ENCODE measurements around the gene MYL12A.
"Not testable (repeated sequence)": the region's sequence is repeated elsewhere in the genome, so short reads cannot be mapped to it uniquely, and the experiment has no call there.

Gene MYL12A

GRCh38 chr18:3247240-3248061, at the start of gene MYL12A:
MYL12A (plus strand) TSS chr18:3247801; CDS start chr18:3253248, 5,447 bp downstream.
- Histone ChIP-seq H3K36me3 (ENCODE audit: control insufficient read depth, insufficient read depth, low read length) (no peaks in the 10 kb centered on the region), H3K79me2 (peaks cover 11% of the 10 kb centered on the region), H3K4me1 (peaks cover 4% of the 10 kb centered on the region), H3K9me3 (ENCODE audit: control insufficient read depth, low read length) (no peaks in the 10 kb centered on the region), H3K4me2 (ENCODE audit: low read length) (peak within 1 kb of the TSS; percentile 84), H2AFZ (peak within 1 kb of the TSS; percentile 79), H3K4me3 (ENCODE audit: low read depth, low read length) (peak within 1 kb of the TSS; percentile 83), H3K9ac (peak within 1 kb of the TSS; percentile 82), H3K27ac (peak within 1 kb of the TSS; percentile 94), H3K27me3 (ENCODE audit: control insufficient read depth, insufficient read depth, low read length) (no peaks in the 10 kb centered on the region)
- no peak for TF ChIP-seq CTCF (IDR thresholded peaks at IDR 0.05)

- not testable (repeated sequence) for H3K27ac ChIP-seq; H3K4me2 ChIP-seq (ENCODE audit: low read length); H3K4me1 ChIP-seq; H3K4me3 ChIP-seq (ENCODE audit: low read depth, low read length); H2AFZ ChIP-seq; H3K36me3 ChIP-seq (ENCODE audit: control insufficient read depth, insufficient read depth, low read length); H3K9ac ChIP-seq; H3K79me2 ChIP-seq; H3K27me3 ChIP-seq (ENCODE audit: control insufficient read depth, insufficient read depth, low read length); H3K9me3 ChIP-seq (ENCODE audit: control insufficient read depth, low read length)
These were observed 49.2 kb upstream of the MYL12A start for GRCh38 chr18:3198260-3198860.

- Histone ChIP-seq H3K4me1 (no peaks in the 10 kb centered on the region), H3K27ac (no peak overlapping the region), H3K4me2 (ENCODE audit: low read length) (no peak overlapping the region)
These were observed 47.5 kb upstream of the MYL12A start for GRCh38 chr18:3199942-3200645.

GRCh38 chr18:3205239-3205638, 42.4 kb upstream of the MYL12A start:
- Histone ChIP-seq H3K4me3 (ENCODE audit: low read depth, low read length) (no peak overlapping the region), H3K9me3 (ENCODE audit: control insufficient read depth, low read length) (no peaks in the 10 kb centered on the region), H2AFZ (no peak overlapping the region), H3K4me1 (no peaks in the 10 kb centered on the region), H3K9ac (no peak overlapping the region), H3K79me2 (no peaks in the 10 kb centered on the region), H3K27ac (no peak overlapping the region), H3K4me2 (ENCODE audit: low read length) (no peak overlapping the region), H3K27me3 (ENCODE audit: control insufficient read depth, insufficient read depth, low read length) (no peaks in the 10 kb centered on the region), H3K36me3 (ENCODE audit: control insufficient read depth, insufficient read depth, low read length) (no peaks in the 10 kb centered on the region)
- TF ChIP-seq CTCF (IDR thresholded peaks at IDR 0.05), result no peak

More at GRCh38 chr18:3199942-3200645, 47.5 kb upstream of the MYL12A start:
- no peak for TF ChIP-seq CTCF (IDR thresholded peaks at IDR 0.05)
- H3K9ac ChIP-seq, result no peak overlapping the region
- H3K36me3 ChIP-seq (ENCODE audit: control insufficient read depth, insufficient read depth, low read length), result no peaks in the 10 kb centered on the region
- no peak overlapping the region for H3K4me3 ChIP-seq (ENCODE audit: low read depth, low read length)
- H3K79me2 ChIP-seq, result no peaks in the 10 kb centered on the region
- no peaks in the 10 kb centered on the region for H3K27me3 ChIP-seq (ENCODE audit: control insufficient read depth, insufficient read depth, low read length)
- H3K9me3 ChIP-seq (ENCODE audit: control insufficient read depth, low read length), result no peaks in the 10 kb centered on the region
- no peak overlapping the region for H2AFZ ChIP-seq

GRCh38 chr18:3207565-3207964, 40.0 kb upstream of the MYL12A start:
- Histone ChIP-seq H3K27ac (no peak overlapping the region), H3K36me3 (ENCODE audit: control insufficient read depth, insufficient read depth, low read length) (no peaks in the 10 kb centered on the region), H2AFZ (no peak overlapping the region), H3K4me3 (ENCODE audit: low read depth, low read length) (no peak overlapping the region), H3K9ac (no peak overlapping the region), H3K27me3 (ENCODE audit: control insufficient read depth, insufficient read depth, low read length) (no peaks in the 10 kb centered on the region), H3K79me2 (no peaks in the 10 kb centered on the region), H3K4me1 (no peaks in the 10 kb centered on the region), H3K9me3 (ENCODE audit: control insufficient read depth, low read length) (no peaks in the 10 kb centered on the region), H3K4me2 (ENCODE audit: low read length) (no peak overlapping the region)
- TF ChIP-seq CTCF (IDR thresholded peaks at IDR 0.05), result no peak

Measured in parathyroid adenoma (tissue), 2 donors.